Measurements from ENCODE around the gene MRPL21. TPM values are rescaled to one million over a fixed set of nuclear protein-coding genes. Genes with fewer than 3 reads are reported as not detected.

Gene MRPL21
- total RNA-seq (2014; rRNA removed; shearing (Covaris generic)), result 106 and 115 TPM in 2 replicates
- 130 and 180 TPM in 2 replicates for polyA plus RNA-seq (2014; cell fraction: nucleus; rRNA removed)

- DNase-seq (ENCODE audit: extremely low read depth, low read depth), result peak; percentile 62
Observed at GRCh38 chr11:68903288-68904247, at the start of gene MRPL21, which contains the start of gene IGHMBP2. Gene MRPL21 (minus strand): TSS chr11:68903832. CDS start chr11:68903810, 22 bp downstream. Gene IGHMBP2 (plus strand): TSS chr11:68903891. CDS start chr11:68903953, 62 bp downstream.

- no peak for DNase-seq (ENCODE audit: extremely low read depth, low read depth)
Observed at GRCh38 chr11:68950762-68951161, 47.1 kb upstream of the MRPL21 start.

DNA sequence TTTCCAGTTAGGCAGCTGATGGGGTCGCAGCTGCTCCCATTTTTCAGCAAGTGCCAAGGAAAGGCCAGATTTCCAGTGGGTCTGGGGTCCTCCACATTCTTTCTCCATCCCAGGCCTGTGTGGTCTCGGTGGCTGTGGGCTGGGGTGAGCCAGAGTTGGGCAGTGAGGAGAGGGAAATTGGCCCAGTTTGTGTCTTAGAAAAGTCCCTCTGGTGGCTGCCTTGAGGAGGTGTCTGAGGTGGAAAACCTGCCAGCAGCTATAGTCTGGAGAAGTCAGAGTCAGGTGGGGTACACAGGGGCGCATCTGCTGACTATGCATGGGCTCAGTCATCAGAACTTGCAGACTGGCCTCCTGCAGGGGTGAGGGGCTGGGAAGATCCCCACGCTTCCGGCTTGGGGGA lies 46.6 kb upstream of the MRPL21 start:
- no peak for DNase-seq (ENCODE audit: extremely low read depth, low read depth)

DNA sequence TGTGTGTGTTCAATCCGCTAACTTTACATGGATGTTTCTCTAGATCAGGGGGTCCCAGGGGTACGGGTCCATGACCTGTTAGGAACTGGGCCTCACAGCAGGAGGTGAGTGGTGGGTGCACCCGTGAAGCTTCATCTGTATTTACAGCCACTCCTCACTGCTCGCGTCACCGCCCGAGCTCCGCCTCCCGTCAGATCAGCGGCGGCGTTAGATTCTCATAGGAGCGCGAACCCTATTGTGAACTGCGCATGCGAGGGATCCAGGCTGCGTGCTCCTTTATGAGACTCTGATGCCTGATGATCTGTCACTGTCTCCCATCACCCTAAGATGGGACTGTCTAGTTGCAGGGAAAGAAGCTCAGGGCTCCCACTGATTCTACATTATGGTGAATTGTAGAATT lies 45.3 kb upstream of the MRPL21 start:
- no peak for DNase-seq (ENCODE audit: extremely low read depth, low read depth)

GRCh38 chr11:68948496-68948895 lies 44.9 kb upstream of the MRPL21 start:
- no peak for DNase-seq (ENCODE audit: extremely low read depth, low read depth)

- DNase-seq (ENCODE audit: extremely low read depth, low read depth), result no peak
Observed at GRCh38 chr11:68947151-68947550, 43.5 kb upstream of the MRPL21 start.

DNA sequence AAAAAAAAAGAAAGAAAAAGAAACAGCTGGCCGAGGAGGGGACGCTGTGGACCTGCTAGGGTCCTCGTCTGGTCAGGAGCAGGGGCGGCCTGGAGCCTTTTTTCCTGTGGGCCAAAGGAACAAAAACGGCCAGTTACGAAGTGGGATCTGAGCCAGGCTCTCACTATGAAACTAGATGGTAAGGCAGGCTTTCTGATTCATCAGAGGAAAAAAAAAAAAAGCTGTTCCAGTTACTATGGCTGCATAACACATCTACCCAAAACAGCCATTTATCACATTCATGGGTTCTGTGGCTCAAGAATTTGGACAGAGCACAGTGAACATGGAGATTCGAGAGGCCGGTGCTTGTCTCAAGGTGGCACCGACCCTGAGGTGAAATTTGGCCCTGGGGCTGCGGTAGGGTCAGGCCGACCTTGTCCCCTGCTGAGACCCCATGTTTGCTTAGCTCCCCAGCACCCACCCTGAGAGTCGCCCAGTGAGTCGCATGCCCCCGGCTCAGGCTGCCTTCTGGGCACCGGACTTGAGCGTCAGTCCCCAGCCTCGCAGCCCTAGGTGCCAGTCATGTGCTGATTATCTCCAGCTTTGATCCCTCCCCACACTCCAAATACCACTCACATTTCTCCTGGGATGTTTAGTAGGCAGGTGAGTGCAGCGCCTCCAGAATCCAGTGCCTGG lies 42.9 kb upstream of the MRPL21 start:
- DNase-seq (ENCODE audit: extremely low read depth, low read depth), result no peak

GRCh38 chr11:68942751-68943271 lies 39.2 kb upstream of the MRPL21 start:
- no peak for DNase-seq (ENCODE audit: extremely low read depth, low read depth)

GRCh38 chr11:68942095-68942620 lies 38.5 kb upstream of the MRPL21 start:
- no peak for DNase-seq (ENCODE audit: extremely low read depth, low read depth)

- DNase-seq (ENCODE audit: extremely low read depth, low read depth), result no peak
Observed at GRCh38 chr11:68941324-68942094, 37.9 kb upstream of the MRPL21 start.

GRCh38 chr11:68940651-68941323 lies 37.2 kb upstream of the MRPL21 start:
- no peak for DNase-seq (ENCODE audit: extremely low read depth, low read depth)

DNA sequence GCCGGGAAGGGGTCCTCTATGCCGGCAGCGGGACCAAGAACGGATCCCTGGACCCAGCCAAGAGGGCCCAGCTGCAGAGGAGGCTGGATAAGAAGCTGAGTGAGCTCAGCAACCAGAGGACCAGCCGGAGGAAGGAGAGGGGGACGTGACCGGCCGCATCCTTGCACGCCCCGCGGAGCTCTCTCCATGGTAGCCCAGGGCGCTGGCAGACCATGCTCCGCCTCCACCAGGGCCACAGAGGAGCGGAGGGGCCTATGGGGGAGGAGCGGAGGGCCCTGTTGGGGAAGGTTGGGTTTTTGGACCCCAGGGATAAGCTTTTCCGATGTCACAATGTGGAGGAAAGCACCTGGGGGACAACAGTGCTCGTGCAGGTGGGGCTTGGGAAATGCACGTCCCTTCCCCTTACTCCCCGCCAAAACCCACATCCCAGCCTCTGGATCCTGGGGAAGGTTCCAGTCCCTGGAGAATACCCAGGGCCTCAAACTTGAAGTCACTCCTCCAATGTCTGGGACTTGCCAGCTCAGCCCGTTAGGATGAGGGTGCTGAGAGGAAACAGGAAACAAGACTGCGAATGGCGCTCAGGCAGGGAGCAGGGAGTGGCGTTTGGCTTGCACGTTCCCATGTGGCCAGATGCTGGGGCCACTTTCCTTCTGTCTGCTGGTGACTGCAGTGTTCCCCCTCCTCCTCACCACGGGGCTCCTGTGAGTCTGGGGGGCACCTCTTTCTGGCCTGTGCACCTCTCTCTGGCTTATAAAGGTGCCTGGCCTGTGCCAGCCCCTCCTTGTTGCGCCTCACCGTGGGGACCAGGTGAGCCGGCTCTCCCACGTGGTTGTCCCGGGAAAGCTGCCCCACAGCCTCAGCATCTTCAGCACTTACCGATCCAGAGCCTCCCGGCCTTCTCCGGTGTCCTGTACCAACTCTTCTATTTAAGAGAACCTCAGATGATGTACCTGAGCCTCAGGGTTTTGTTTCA lies 36.2 kb upstream of the MRPL21 start:
- DNase-seq (ENCODE audit: extremely low read depth, low read depth), result no peak

DNA sequence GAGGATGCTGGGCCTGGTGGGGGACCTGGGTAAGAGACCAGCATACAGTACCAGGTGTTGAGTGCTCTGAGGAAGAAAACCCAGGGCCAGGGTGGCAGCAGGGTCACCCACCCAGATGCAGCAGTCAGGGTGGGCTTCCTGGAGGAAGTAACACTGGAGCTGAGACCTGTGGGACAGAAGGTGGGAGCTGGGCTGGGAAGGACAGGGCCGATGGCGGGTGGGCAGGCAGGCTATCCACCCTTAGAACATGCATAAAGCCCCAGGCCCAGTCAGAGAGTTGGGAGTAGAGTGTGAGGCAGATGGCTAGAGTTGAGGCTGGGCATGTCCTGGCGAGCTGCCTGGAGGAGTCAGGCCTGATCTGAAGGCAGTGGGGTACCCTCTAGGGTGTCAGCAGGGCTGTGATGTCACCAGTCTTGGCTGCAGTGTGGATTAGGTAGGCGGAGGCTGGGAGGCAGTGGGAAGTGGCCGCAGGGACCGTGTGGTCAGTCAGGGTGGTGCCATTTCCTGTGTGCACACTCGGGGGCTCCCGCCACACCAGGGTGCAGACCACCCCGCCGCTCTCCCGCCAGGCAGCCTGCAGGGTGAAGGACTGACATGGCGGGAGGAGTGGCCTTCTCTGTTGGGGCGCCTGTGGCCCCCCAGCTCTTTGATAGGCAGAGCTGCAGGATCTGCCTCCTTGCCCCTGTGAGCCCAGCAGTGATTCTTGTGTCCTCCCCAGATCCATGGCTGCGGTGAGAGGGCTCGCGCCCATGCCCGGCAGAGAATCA lies 35.4 kb upstream of the MRPL21 start:
- no peak for DNase-seq (ENCODE audit: extremely low read depth, low read depth)

DNA sequence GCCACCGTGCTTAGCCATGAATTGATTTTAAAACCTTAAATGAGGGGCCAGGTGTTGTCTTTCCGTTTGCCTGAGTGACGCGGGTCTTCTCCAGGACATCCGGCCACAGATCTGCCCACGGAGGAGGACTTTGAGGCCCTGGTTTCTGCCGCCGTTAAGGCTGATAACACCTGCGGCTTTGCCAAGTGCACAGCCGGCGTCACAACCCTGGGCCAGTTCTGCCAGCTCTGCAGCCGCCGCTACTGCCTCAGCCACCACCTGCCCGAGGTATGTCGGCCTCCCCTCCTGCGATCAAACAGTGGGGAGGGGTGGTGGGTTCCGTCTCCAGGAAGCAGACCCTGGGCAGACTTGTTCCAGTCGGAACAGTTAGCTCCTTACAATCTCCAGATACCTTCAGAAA lies 34.5 kb upstream of the MRPL21 start:
- no peak for DNase-seq (ENCODE audit: extremely low read depth, low read depth)

GRCh38 chr11:68936676-68937620 lies 33.3 kb upstream of the MRPL21 start:
- no peak for DNase-seq (ENCODE audit: extremely low read depth, low read depth)

DNA sequence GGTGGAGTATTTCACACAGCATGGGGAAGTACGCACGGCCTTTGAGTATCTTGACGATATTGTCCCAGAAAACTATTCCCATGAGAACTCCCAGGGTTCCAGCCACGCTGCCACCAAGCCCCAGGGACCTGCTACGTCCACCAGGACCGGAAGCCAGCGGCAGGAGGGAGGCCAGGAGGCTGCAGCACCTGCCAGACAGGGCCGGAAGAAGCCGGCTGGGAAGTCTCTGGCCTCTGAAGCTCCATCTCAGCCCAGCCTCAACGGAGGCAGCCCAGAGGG lies 32.7 kb upstream of the MRPL21 start:
- DNase-seq (ENCODE audit: extremely low read depth, low read depth), result no peak

Data from NCI-H460 (cell line).